GM18951 (cell line): ENCODE measurements around the gene ING3.

ENCODE experiments used
- POLR2A ChIP-seq: IDR thresholded peaks from 4 replicates; pipeline ENCODE4 v1.6.1; 2011; ENCODE audit warnings: mild to moderate bottlenecking; ENCODE audit not compliant: insufficient read length, insufficient read depth; ENCODE audit errors: extremely low read depth
- in situ Hi-C: fragments of 300-500 bp; cut with MboI; formaldehyde crosslinking; loops from one replicate; pipeline ENCODE4 v1.12.0; 2022; ENCODE audit warnings: low sequenced_read_pairs, mixed read lengths, inconsistent platforms; ENCODE audit not compliant: unreplicated experiment

Gene ING3

DNA sequence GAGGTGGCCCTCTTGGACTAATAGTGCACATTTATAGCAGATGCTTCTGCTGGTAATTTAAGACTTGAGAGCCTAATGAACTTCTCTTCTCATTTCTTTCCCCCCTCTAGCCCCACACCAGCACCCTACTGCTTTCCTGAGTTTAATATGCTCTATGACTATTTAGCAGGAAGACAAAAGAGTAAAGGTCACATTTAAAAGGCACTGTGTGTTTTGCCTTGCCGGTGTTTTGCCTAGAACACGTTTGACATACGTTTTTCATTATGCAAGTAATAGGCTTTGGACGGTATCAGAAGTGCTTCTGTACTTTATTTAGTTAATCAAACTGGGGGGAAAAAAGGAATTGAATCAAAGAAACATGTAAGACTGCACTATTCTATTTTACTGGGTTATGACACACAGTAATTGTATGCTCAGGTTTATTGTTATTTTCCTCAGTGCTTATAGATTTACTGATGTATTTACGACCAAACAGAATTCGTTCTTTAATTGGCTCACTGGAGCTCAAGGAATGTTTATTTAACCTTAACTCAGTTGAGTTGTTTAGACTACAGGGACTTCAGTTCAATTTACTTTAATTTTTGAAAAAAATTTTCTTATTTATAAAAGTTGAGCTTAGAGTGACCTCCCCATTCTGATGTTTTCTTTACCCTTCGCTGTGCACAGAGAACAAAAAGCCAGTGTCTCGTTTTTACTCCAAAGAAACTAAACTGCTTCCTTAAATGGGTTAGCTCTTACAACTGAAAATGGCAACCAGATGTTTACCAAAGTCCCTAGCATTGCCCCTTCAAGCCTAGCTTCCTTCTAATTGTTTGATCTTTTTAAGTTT lies 73.3 kb downstream of the ING3 start:
- no peak for TF ChIP-seq POLR2A
- in situ Hi-C loops: no loop called here

DNA sequence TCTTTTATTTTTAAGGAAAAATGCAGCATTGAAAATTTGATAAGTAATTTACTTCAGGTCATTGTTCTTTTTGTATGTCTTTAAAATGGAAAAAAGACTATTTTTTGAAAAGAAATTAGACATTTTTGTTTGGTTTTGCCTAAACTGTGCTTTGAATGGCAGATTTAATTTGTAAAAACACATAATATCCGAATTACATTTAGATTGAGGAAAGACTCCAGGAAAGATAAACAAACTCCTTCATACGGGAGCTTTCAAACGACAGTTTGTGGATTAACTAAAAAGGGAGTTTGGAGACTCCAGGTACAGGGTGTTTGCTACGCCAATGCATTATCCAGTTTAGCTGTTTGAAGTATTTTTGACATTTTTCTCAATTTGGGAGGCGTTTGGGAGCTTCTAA lies 74.0 kb downstream of the ING3 start:
- in situ Hi-C loops: no loop called here
- no peak for TF ChIP-seq POLR2A

DNA sequence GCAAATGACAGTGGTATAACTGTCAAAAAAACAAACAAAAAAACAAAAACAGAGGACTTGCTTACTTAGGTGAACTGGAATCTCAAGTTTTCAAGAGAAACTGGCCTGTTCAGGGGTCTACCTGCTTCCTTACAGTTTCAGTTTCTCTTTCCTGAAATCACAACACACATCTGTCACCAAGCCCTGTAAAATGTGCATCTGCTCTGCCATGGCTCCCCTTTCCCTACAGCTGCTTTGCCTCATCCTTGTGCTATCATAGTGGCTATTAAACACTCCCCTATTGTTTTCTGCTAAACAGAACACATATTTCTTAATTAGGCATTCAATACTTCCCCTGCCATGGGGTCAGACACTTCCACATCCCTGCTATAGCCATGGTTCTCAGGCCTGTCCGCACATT lies 75.6 kb downstream of the ING3 start:
- in situ Hi-C loops: no loop called here
- no peak for TF ChIP-seq POLR2A

GRCh38 chr7:121026577-121027111 lies 76.1 kb downstream of the ING3 start:
- TF ChIP-seq POLR2A: no peak
- in situ Hi-C loops: no loop called here
